ENCODE results near the gene TTL.

TTL gene

DNA sequence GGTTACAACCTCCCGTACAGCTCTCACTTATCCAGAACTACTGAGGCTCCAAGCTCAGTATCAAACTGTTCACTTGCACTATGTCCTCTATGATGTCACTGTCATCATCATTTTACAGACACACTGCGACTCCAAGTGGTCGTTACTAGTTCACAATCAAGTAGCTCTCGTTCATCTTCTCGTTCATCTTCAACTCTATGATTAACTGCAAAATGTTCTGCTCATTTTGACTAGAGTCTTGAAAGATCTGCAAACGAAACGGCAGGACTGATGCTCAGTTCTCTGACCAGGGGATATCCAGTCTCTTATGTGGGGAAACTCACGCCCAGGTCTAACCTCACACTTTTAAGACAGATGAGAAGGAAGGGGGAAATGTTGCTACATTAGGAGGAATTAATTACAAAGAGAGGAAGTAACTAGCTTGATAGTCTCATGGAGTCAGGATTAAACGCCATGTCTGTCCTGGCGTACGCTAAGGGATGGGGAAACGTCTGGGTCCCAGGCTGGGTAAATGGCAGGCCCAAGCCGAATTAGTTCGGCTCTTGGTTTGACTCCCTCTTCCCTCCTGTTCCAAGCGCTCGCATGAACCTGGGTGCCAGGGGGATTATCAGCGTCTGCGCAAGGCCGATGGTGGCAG, 101.7 kb downstream of the TTL start:
- peak; percentile 43 for DNase-seq (ENCODE audit: low spot score)

DNA sequence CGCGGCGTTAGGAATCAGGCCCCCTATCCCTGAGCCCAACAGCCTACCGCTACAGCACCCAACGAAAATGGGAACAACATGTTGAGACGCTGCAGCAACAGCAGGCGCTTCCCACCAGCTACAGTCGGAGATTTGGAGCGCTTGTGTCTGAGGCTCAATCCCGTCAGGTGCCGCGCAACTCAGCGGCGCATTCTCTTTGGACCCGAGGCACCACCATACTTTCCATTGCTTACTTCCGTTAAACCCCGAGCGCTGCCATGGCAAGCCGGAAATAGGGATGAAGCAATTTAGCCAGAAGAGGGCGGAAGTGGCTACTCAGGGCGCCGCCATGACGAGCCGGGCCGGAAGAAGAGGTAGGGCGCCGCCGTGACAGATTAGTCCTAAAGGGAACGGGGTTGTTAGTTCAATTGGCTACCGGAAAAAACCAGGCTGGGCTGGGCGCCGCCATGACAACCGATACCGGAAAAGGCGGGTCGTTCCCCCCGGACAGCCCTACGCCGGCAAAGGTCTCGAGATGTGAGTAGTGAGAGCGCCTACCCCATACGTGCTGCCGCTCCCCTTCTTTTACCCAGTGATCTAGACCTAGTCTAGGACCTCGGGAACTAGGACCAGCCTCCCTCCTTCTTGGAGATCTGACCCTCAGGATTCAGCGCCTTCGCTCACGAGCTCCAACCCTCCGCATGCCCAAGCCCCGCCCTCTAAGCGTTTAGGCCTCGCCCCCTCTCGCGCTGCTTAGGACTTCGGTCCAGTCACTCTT, 102.4 kb downstream of the TTL start, which contains the start of gene CHCHD5:
TSS of gene CHCHD5 (plus strand) at position 476 of the 757 bp plus-strand sequence. CDS start at position 515, 39 bp downstream.
- peak; percentile 94 for DNase-seq (ENCODE audit: low spot score)

DNA sequence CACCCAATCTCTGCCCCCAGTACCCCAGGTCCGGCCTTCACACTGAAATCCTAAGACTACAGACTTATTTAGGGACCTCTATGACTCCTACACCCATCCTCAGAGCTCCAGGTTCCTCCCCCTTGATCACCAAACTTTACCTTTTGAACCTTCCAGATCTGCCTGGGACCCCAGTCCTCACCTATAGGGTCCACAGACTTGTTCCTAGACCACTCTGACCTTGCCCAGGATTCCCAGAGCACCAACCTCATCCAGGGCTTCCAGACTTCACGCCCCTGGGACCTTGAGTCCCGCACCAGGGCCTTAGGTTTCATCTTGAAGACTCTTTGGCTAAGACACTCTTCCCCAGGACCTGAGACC, 102.9 kb downstream of the TTL start:
- DNase-seq (ENCODE audit: low spot score) = no peak

DNA sequence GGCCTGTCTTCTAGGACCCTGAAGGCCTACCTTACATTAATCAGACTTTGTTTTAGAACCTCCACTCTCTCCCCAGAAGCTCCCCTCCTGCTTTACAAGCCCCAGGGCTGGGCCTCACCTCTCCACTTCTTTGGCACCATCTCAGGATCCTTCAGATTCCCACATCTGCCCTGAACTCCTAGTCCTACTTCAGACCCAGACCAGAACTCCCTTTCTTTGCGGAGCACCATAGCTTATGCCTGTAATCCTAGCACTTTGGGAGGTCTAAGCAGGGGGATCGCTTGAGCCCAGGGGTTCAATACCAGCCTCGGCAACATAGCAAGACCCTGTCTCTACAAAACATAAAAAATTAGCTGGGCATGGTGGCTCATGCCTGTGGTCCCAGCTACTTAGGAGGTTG, 103.4 kb downstream of the TTL start:
- DNase-seq (ENCODE audit: low spot score) = no peak

DNA sequence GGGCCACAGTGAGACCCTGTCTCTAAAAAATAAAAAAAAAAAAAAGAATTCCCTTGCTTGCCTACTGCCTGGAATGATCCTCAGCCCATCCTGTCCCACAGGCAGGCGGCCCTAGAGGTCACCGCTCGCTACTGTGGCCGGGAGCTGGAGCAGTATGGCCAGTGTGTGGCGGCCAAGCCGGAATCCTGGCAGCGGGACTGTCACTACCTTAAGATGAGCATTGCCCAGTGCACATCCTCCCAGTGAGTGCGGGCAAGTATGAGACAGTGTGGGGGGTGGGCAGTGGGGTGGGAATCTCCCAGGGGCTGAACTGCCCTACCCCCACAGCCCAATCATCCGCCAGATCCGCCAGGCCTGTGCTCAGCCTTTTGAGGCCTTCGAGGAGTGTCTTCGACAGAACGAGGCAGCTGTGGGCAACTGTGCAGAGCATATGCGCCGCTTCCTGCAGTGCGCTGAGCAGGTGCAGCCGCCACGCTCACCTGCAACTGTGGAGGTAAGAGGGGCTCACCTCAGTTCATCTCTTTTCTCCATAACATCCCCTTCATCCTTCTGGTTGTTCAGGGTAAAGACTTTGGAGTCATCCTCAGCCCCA, 104.0 kb downstream of the TTL start:
- DNase-seq (ENCODE audit: low spot score) = no peak

DNA sequence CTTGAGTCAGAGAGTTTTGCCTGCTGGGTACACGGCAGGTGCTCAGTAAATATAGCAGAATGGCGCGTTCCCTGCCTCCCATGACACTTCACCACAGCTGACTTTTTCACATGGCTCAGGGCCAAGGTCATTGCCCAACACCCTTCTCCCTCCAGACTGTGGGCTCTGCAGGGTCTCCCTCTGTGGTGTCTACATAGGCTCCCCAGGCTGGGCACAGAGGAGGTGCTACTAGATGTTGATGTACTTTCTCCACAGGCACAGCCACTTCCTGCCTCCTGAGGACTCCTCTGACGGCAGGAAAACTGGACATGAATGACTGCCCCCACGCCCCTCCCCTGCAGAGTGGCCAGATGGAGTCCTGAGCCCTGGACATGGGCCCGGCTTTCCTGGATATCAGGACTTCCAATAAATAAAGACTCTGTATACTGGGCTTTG, 106.7 kb downstream of the TTL start:
- no peak for DNase-seq (ENCODE audit: low spot score)

All from hematopoietic multipotent progenitor cell treated with erythropoietin and hydrocortisone succinate and interleukin-3 and kit ligand, for 17 days (in vitro differentiated cells).